NCI-H1092 treated with DMSO at 0.1 percent for 48 hours (cell line): Measurements from ENCODE around the gene GNB1L.

Experiments
- DNase-seq: peaks from one replicate; lab custom pipeline; 2025; lab: John Stamatoyannopoulos, UW

GNB1L gene

GRCh38 chr22:19808873-19809478 is 45.7 kb downstream of the GNB1L start:
- DNase-seq = no peak

GRCh38 chr22:19807914-19808872 is 46.5 kb downstream of the GNB1L start:
- DNase-seq = no peak

GRCh38 chr22:19807161-19807913 is 47.3 kb downstream of the GNB1L start:
- DNase-seq = no peak

- no peak for DNase-seq
Measured at GRCh38 chr22:19806213-19807160, 48.2 kb downstream of the GNB1L start.

- no peak for DNase-seq
Measured at GRCh38 chr22:19805821-19806212, 48.9 kb downstream of the GNB1L start.

- DNase-seq = no peak
Measured at GRCh38 chr22:19803736-19804267, 50.9 kb downstream of the GNB1L start.

- DNase-seq = no peak
Measured at GRCh38 chr22:19802894-19803735, 51.6 kb downstream of the GNB1L start.

GRCh38 chr22:19802001-19802893 is 52.4 kb downstream of the GNB1L start:
- DNase-seq = no peak

GRCh38 chr22:19801340-19802000 is 53.2 kb downstream of the GNB1L start:
- no peak for DNase-seq

- DNase-seq = no peak
Measured at GRCh38 chr22:19800761-19801244, 53.9 kb downstream of the GNB1L start.

- no peak for DNase-seq
Measured at GRCh38 chr22:19800306-19800705, 54.4 kb downstream of the GNB1L start.

GRCh38 chr22:19799322-19800190 is 55.1 kb downstream of the GNB1L start:
- DNase-seq = no peak

- DNase-seq = no peak
Measured at GRCh38 chr22:19798891-19799293, 55.8 kb downstream of the GNB1L start.

GRCh38 chr22:19798003-19798665 is 56.5 kb downstream of the GNB1L start:
- DNase-seq = no peak

GRCh38 chr22:19797086-19798002 is 57.3 kb downstream of the GNB1L start:
- no peak for DNase-seq

GRCh38 chr22:19796160-19796559 is 58.5 kb downstream of the GNB1L start:
- DNase-seq = no peak
